ENCODE data around the gene CCNG1.
"Not testable (repeated sequence)": the region's sequence is repeated elsewhere in the genome, so short reads cannot be mapped to it uniquely, and the experiment has no call there.

The CCNG1 gene

DNA sequence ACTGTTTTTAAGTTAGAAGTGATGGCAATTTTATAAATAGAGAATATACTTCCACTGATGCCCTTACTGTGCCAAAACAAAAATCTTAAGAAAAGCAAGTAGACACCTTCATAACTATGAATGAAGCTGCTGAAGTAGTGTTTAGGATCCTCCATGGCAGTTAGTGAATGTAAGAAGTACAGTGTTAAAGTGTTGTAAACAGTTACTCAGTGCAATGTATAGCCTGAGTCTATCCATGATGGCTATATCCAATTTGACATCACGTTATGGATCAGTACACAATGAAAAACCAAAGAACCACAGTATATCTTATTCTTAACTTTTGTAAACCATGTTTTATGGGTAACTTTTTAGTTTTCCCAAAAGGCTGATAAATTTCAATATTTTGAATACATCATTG is 7.1 kb downstream of the CCNG1 start:
- no peak for DNase-seq

DNA sequence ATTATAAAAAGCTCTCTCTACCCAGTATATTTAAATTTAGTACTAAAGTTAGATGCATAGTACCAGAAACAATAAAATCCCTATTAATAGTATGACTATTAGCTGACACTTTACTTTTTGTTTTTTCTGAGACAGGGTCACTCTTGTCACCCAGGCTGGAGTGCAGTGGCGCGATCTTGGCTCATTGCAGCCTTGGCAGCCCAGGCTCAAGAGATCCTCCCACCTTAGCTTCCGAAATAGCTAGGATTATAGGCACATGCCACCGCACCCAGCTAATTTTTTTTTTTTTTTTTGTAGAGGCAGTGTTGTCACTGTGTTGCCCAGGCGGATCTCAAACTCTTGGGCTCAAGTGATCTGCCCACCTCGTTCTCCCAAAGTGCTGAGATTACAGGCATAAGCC is 8.0 kb downstream of the CCNG1 start:
- no peak for DNase-seq

DNA sequence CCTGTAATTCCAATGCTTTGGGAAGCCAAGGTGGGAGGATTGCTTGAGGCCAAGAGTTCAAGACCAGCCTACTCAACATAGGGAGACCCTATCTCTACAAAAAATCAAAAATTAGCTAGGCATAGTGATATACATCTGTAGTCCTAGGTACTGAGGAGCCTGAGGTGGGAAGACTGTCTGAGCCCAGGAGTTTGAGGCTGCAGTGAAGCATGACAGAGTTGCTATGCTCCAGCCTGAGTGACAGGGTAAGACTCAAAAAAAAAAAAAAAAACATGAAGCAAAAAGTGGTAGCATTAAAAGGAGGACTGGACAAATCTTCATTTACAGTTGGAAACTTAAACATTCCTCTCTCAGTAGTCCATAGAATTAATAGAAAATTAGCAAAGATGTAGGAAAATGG is 9.8 kb downstream of the CCNG1 start:
- DNase-seq, result no peak

DNA sequence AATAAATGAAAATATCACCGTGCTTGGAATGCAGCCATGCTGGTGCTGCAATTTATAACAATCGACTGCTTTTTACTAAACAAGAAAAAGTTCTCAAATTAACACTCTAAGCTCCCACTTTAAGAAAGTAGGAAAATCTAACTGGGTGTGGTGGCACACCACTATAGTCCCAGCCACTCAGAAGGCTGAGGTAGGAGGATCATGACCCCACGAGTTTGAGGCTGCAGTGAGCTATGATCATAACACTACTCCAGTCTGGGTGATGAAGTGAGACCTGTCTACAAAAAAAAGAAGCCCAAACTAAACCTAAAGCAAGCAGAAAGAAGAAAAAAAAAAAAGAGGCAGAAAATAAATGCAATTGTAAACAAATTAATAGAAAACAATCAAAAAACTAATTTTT is 10.5 kb downstream of the CCNG1 start:
- DNase-seq, result no peak

DNA sequence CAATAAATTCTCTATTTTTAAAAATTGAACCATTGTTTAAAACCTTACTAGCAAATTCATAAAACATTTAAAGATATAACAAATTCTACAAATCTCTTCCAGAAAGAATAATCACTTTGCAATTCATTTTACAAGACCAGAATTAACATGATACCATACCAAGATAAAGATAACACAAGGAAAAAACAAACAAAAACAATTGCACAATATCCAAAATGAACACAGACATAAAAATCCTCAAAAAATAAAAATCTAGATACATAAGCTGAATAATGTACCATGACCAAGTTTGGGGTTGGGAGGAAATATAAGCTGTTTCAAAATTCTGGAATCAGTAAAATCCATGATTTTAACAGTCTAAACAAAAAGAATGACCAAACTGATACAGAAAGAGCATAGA is 11.1 kb downstream of the CCNG1 start:
- no peak for DNase-seq

DNA sequence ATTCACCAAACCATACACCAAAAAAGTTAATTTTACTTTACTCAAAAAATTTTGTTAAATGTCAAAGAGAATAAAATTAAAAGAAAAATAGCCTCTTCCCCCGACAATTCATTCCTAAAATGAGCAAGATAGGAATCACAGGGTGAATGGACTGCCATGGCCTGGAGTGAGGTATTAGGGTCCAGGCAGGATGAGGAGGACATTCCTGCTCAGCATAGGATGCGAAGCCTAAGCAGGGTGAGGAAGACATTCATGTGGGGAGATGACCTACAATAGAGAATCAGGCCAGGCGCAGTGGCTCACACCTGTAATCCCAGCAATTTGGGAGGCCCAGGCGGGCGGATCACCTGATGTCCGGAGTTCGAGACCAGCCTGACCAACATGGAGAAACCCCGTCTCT is 14.1 kb downstream of the CCNG1 start:
- DNase-seq, result no peak

DNA sequence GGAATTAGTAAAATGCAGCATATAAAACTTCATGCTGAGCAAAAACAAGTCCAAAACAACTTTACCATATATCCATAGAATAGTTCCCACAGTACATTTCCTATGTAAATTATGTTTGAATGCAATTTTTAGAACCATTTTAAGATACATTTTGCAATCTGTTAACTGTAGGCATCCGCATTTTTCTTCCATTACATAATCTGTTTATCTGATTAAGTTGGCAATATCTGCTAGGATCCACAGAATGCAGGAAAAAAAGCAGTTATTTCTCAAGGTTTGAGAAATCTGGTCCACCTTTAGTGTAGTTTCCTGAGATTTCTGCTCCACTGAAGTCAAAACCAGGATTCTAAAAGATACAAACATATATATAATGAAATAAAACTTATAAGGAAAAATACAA is 16.3 kb downstream of the CCNG1 start:
- DNase-seq, result no peak

DNA sequence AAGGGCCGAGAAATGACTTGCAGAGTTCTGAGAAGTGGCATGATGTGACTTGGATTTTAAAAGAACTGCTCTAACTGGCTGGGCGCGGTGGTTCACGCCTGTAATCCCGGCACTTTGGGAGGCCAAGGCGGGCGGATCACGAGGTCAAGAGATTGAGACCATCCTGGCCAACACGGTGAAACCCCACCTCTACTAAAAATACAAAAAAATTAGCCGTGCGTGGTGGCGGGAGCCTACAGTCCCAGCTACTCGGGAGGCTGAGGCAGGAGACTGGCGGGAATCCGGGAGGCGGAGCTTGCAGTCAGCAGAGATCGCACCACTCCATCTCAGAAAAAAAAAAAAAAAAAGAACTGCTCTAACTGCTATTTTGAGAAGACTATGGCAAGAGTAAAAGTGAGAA is 18.0 kb downstream of the CCNG1 start:
- DNase-seq, result not testable (repeated sequence)

DNA sequence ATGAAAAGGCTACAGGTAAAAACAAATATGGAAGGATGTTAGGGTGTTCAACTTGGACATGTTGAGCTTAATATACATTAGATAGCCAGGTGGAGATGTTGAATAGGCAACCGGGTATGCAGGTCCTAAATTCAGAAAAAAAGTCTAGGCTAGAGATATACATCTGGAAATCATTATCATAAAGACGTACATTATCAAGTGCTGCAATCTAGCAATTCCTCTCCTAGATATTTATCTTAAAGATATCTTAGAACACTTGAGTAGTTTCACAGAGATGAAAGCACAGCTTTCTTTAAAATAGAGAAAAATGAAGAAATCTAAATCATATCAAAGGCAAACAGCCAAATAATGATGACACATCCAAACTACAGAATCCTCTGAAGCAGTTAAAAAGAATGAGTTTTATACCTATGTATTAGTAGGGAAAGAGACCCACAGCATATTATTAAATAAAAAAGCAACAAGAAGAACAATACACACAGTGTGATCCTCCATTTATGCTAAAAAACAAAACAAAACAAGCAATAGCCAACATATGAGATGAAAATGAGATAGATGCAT is 18.7 kb downstream of the CCNG1 start:
- no peak for DNase-seq

DNA sequence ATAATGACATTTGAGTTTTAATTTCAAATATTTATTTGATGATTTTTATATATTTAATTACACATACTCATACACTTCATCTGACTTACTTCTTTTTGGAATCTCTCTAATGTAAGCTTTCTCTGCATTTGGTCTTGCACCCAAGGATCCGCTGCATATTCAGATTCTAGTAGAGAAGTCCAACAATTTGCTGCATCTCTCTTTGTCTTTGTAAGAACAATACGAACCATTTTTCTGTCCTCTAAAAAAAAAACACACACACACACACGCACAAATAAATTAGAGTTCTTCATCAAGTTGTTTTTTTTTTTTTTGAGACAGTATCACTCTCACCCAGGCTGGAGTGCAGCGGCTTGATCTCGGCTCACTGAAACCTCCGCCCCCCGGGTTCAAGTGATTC is 19.4 kb downstream of the CCNG1 start:
- no peak for DNase-seq

DNA sequence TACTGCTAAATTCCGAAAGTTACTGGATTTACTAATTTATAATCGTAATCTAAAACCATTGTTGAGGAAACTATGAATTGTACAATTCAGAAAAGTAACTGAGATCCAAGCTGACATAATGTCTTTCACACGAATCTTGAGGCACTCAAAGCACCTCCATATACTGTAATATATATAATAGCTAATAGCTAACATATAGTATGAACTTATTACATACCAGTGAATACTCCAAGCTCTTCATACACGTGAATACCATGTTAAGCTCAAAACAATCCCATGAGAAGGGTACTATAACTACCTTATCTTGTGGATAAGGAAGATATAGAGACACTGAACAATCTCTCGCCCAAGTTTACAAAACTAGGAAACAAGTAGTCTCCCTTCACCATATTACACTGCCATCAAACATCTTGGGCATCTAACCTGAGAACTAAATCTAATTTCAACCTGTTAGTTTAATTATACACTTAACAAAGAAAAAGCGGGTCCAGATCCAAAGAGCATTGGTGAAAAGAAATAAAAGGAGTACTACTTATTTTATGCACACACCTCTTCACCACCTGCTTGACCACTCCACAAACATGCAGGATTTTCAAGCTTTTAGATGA is 21.5 kb downstream of the CCNG1 start:
- no peak for DNase-seq

DNA sequence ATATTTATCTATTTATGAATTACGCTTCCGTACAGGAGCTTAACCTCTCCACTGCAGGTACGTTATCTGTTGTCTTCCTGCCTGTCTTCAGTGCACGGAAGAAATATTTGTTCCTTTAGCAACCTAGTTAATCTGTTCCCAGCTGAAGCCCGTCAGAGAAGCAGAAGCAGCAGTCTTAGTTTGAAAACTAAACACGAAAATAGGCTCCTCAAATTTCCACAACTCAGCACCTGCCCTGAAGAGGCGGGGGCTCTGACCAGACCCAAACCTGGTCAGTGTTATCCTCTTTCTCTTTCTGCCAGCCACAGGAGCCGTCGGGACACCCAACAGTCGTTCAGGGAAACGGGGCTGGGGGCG is 22.0 kb downstream of the CCNG1 start:
- DNase-seq, result no peak

DNA sequence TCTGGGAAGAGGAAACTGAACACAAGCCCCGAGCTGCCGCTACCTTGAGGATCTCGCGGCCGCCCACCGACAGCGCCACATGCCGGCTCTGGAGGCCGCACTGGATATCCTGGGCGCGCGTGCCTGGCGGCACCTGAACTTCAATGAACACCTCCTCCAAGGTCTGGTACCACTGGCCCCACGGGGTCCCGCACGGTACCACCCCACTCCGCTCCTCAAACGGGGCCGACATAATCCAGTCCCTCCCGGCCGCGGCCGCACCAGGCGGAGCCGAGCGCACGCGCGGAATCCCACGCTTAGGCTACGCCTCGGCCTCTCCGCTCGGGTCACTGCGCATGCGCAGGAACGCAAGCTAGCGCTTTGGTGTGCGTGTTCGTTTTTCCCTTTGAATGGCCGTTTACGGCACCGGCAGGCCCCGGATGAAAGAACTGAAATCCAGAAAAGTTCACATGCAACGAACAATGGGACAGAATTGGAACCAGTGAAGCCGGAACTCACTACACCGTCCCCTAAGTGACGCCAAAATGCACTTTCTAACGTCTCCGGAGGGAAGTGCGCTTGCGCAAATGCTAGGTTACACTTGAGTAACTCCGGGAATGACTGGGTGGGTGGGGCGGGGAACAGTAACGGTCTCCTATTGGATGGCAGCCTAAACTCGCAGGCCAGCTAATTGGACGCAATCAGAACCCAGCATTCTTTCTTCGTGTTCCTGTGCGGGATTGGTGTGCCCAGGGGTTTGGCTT is 22.6 kb downstream of the CCNG1 start, which contains the start of gene NUDCD2:
NUDCD2 (minus strand) TSS at position 284 of the 743 bp plus-strand sequence; CDS start at position 232, 52 bp downstream.
- DNase-seq, result peak; percentile 95

DNA sequence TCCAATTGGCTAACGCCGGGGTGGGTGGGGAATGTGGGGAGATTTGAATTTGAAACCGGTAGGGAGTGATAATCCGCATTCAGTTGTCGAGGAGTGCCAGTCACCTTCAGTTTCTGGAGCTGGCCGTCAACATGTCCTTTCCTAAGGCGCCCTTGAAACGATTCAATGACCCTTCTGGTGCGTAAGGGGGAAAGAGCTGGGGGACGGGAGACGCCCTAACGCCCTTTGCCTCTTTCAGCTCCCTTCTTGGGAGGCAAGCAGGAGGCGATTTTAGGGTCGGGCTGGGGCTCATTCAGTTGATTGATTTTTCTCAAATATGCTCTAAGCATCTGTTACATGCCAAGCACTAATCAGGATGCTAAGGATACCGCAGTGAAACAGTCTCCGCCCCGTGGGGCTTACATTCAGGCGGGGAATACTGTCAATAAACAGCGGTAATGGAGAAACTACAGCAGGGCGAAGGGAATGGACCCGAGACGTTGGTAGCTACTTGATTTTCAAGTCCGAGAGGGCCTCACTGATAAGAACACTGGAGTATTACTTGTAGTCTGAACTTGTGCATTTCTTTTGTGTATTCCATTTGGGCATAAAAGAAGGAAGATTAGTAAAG is 23.3 kb downstream of the CCNG1 start, which contains the start of gene HMMR:
HMMR (plus strand) TSS at position 71 of the 610 bp plus-strand sequence; CDS start at position 132, 61 bp downstream.
- DNase-seq, result no peak

DNA sequence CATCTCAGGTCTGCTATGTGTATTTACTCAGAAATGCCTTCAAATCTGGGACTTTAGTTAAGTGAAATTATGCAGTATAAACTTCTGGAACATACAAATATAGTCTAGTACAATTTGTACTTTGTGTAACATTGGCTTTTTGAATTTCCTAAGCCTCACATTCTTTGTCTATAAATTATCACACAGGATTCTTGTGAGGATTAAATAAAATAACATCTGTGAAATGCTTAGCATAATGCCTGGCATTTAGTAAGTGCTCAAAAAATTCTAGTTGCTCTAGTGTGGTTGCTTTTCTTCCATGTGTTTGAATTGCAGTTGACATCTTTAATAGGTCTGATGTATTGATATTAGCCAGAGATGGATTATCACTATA is 25.7 kb downstream of the CCNG1 start:
- no peak for DNase-seq

DNA sequence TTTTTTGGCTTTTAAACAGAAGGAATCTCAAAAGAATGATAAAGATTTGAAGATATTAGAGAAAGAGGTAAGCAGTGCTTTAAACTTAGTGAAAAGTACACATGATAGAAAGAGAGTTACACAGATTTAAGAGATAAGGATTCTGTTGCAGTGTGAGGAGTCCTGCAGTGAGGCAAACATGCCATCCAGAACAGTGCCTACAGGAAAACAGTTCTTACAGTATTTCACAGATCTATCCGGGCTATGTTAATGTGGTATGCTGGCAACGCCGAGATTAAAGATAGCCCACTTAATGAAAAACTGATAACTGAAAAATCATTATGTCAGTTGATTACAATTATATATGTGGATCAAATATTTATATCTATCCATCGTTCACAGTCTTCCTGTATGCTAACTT is 30.3 kb downstream of the CCNG1 start:
- no peak for DNase-seq

DNA sequence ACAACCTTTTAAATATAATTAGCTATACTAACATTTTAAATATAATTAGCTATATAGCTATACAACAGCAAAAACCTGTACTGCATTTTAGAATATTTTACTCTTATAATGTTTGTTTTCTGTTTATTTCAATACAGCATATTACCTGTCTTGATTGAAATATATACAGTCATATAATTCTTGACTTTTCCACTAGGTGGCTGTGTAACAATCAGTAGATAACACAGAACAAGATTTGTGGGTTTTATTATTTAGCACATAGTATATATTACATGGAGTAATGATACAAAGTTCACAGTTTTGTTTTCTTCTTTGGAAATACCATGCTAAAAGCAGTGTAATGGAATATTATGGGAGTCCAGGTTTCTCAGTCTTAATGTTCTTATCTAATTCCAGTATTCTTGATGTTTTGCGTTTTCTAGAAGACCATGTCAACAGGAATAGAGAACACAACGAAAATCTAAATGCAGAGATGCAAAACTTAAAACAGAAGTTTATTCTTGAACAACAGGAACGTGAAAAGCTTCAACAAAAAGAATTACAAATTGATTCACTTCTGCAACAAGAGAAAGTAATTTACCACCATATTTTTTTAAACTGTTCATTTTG is 36.3 kb downstream of the CCNG1 start:
- no peak for DNase-seq

DNA sequence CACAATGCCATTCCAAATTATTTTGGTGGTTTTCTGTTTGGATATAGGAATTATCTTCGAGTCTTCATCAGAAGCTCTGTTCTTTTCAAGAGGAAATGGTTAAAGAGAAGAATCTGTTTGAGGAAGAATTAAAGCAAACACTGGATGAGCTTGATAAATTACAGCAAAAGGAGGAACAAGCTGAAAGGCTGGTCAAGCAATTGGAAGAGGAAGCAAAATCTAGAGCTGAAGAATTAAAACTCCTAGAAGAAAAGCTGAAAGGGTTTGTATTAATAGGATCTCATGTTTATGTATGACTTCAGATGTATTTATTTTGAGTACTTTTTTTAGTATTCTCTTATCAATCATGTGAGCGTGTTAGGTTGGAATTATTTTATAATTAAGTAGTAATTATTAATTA is 38.0 kb downstream of the CCNG1 start:
- DNase-seq, result no peak

DNA sequence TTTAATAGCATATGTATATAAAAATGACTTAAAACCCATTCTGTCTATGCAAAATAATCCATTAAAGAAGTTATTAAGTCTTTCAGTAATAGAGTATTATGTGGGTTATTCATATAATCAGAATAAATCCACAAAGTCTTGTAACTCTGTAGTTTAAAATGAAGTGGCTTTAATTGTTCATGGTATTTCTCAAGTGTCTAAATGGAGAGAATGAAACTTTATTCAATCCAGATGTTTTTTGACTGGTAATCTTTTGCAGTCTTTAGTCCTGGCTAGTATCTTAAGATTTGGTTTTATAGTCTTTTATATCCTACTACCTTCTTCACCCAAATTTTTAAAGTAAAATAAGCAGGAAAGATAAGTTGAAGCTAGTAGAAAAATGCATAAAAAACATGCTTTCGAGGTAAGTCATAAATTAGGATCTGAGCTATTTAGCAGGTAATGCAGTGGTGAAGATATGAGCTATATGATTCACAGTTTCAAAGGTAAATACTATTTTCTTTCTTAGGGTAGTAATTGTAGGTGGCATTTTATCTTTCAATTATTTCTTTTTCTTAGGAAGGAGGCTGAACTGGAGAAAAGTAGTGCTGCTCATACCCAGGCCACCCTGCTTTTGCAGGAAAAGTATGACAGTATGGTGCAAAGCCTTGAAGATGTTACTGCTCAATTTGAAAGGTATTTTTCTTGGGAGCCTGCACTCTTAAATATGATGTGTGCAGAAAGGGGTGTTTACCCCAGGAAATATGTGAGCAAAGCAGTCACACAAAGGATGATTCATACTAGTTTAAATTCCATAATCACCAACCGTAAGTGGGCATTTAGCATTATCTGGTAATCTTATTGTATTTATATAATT is 41.0 kb downstream of the CCNG1 start:
- DNase-seq, result no peak

DNA sequence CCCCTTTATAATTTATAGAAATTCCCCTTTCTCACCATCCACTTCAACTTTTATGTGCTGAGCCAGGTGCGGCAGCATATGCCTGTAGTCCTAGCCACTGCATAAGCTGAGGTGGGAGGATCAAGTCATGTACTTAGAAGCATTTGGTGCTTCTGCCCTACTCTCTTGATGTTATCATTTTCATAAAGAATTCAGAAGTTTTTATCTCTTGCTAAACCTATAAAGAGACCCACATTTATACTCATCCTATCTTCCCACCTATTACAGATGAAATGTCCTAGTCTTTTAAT is 41.5 kb downstream of the CCNG1 start:
- no peak for DNase-seq

DNA sequence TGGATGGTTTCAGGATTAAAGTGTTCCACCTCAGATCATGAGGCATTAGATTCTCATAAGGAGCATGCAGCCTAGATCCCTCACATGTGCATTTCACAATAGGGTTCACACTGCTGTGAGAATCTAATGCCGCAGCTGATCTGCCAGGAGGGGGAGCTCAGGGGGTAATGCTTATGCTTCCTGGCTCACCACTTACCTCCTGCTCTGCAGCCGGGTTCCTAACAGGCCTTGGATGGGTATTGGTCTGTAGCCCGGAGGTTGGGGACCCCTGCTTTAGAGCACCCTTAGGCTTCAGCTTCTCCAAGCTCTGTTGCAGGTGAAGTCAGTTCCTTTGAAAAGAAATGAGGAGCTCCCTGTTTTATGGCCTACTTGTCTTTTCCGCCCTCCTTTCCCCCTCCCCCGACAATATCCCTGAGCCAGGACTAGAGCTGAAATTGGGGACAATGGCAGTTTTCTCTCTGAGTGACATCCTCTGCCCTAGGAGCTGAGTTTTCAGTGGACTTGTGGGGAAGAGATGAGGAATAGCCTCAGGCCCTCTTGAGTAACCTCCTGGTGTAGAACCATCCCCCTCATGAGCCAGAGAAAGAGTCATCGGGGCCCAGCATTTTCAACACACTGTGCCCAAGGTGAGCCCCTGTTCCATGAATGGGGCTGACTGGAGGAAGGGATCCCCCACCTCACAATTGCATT is 51.8 kb downstream of the CCNG1 start:
- no peak for DNase-seq

DNA sequence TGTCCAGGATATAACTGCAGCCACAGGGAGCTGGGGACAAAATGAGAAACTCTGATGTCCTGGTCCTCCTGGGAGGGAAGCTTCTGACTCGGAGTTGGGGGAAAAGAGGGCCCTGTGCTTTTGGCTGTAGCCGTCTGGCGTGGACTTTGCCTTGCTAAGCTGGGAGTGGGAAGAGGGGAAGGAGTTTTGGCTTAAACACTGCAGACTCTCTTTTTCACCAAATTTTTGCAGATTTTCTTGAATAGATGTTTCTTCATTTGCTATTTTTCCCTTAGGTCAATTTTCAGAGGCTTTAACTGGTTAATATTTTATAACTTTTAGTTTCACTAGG is 52.3 kb downstream of the CCNG1 start:
- DNase-seq, result no peak
